ENCODE results near the gene ZNF780B. TPM values are rescaled to one million over a fixed set of nuclear protein-coding genes. Genes with fewer than 3 reads are reported as not detected.
"Not testable (repeated sequence)": the region's sequence is repeated elsewhere in the genome, so short reads cannot be mapped to it uniquely, and the experiment has no call there.

The ZNF780B gene
- total RNA-seq, 3 donors from 2014 or later, result 15.2 to 17.8 (median 17.0) TPM

DNA sequence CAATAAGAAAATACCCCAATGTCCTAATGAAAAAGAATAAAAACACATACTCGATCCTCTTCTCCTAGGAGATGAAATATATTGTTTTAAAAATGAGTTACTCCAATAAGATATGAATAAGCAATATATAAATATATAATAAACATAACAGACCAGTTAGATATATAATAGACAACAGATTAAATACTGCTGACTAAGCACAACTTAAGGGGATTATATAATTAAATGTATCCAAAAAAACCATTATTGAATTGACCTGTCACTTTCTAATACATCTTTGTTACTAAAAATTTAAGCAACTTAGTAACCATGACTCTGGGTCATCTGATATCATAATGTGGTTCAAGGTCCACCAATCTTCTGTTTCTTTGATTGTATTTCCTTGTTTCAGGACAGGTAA, 14.0 kb upstream of the ZNF780B start:
- H3K27me3 Mint-ChIP-seq (ENCODE audit: low read depth), result no peaks in the 10 kb centered on the region

DNA sequence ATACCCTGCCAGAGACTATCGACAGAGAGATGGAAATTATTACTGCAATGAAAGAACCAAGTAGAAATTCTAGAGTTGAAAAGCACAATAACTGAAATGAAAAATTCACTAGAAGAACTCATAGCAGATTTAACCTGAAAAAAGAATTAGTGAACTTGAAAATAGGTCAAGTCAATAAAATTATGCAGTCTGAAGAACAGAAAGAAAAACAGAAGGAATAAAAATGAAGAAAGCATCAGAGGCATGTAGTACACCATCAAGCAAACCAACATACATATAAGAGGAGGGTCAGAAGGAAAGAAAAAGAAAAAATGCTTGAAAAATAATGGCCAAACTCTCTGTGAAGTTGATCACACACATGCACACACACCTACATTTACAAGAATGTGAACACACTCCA, 3.6 kb upstream of the ZNF780B start:
- Mint-ChIP-seq H3K4me1 (ENCODE audit: low read depth) (peaks cover 18% of the 10 kb centered on the region), H3K27me3 (ENCODE audit: low read depth) (peaks cover 4% of the 10 kb centered on the region), H3K9me3 (peaks cover 35% of the 10 kb centered on the region), H3K4me3 (no peak overlapping the region), H3K36me3 (ENCODE audit: insufficient read depth) (peaks cover 4% of the 10 kb centered on the region)
- ATAC-seq (no peak), DNase-seq (no peak)

More for the DNA sequence above, 14.0 kb upstream of the ZNF780B start:
- Mint-ChIP-seq H3K4me3 (no peak overlapping the region), H3K36me3 (ENCODE audit: insufficient read depth) (peaks cover 35% of the 10 kb centered on the region), H3K9me3 (peaks cover 28% of the 10 kb centered on the region), H3K4me1 (ENCODE audit: low read depth) (no peaks in the 10 kb centered on the region)
- DNase-seq (no peak), ATAC-seq (no peak)

DNA sequence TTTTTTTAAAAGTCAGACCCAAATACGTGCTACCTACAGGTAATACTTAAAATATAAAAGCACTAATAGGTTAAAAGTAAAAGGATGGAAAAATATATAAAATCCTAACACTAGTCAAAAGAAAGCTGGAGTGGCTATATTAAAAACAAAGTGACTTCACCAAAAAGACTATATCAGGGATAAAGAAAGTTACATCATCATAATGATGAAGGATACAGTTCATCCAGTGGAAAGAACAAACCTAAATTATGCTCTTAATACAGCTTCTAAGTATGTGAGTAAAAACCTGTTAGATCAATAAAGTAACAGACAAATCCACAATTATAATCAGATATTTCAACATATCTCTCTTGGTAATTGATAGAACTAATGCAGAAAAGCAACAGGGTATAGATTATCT, 1.1 kb upstream of the ZNF780B start:
- Mint-ChIP-seq H3K9me3 (peaks cover 31% of the 10 kb centered on the region), H3K4me1 (ENCODE audit: low read depth) (peaks cover 43% of the 10 kb centered on the region), H3K4me3 (peak overlapping the region; percentile 99), H3K27me3 (ENCODE audit: low read depth) (peaks cover 4% of the 10 kb centered on the region), H3K36me3 (ENCODE audit: insufficient read depth) (peaks cover 21% of the 10 kb centered on the region)
- DNase-seq (no peak), ATAC-seq (no peak)

DNA sequence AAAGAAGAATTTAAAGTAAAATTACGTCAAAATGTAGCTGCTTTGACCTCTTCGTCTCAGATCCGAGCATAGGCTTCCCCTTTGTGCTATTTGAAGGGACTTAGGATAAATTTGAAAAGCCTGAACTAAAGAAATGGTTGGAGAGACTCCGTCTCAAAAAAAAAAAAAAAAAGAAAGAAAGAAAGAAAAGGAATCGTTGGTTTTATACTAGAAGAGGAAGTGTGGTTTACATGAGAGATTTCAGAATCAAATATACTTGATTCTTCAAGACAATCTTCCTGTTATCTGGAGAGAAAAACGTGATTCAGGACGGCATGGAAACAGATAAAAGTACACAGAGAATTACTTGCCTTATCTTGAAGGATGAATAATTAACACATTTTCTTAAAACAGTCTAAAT, 474 bp upstream of the ZNF780B start:
- no peak for DNase-seq
- peak overlapping the region; percentile 99 for H3K4me3 Mint-ChIP-seq
- H3K4me1 Mint-ChIP-seq (ENCODE audit: low read depth), result peaks cover 46% of the 10 kb centered on the region
- peaks cover 22% of the 10 kb centered on the region for H3K36me3 Mint-ChIP-seq (ENCODE audit: insufficient read depth)
- H3K9me3 Mint-ChIP-seq, result peaks cover 28% of the 10 kb centered on the region
- H3K27me3 Mint-ChIP-seq (ENCODE audit: low read depth), result peaks cover 4% of the 10 kb centered on the region
- ATAC-seq, result no peak

DNA sequence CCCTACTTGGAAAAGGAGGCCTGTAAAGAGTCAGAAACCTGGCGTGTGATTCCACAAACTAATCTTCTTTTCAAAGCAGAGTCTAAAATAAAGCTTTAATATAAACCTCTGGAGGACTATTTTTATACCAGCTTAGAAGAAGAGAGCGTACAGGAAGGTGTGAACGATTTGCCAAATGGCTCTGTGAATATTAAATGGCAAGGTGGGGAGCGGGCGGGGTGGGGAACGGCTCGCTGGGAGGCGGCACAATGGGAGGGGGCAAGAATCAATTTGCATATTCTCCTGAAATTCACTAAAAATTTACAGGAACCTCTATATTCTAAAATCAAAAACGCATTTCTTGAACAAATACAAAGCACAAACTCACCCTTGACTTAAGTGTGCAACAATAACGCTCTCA, 982 bp downstream of the ZNF780B start:
- Mint-ChIP-seq H3K4me1 (ENCODE audit: low read depth) (peaks cover 48% of the 10 kb centered on the region), H3K9me3 (peaks cover 22% of the 10 kb centered on the region), H3K27me3 (ENCODE audit: low read depth) (peaks cover 4% of the 10 kb centered on the region), H3K36me3 (ENCODE audit: insufficient read depth) (peaks cover 29% of the 10 kb centered on the region), H3K4me3 (peak overlapping the region; percentile 99)
- DNase-seq (no peak), ATAC-seq (no peak)

DNA sequence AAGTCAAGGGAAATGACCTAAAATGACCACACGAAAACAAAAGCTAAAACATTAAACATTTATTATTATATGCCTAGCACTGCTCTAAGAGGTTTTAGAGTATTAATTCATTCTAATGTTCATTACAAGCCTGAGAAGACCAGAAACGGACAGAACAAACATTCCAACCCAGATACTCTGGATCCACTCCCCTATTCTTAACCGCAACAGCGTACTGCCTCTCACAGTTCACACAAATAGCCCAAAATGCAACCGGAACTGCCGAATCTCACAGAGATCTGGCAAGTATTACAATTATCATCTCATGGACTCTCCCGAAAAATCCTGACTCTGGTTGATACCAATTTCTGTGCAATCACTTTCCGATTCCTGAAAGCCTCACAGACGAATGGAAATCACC, 1.4 kb downstream of the ZNF780B start:
- H3K4me3 Mint-ChIP-seq, result peak overlapping the region; percentile 99
- peaks cover 18% of the 10 kb centered on the region for H3K9me3 Mint-ChIP-seq
- H3K36me3 Mint-ChIP-seq (ENCODE audit: insufficient read depth), result peaks cover 30% of the 10 kb centered on the region
- ATAC-seq, result no peak
- H3K4me1 Mint-ChIP-seq (ENCODE audit: low read depth), result peaks cover 48% of the 10 kb centered on the region
- DNase-seq, result no peak
- peaks cover 1% of the 10 kb centered on the region for H3K27me3 Mint-ChIP-seq (ENCODE audit: low read depth)

DNA sequence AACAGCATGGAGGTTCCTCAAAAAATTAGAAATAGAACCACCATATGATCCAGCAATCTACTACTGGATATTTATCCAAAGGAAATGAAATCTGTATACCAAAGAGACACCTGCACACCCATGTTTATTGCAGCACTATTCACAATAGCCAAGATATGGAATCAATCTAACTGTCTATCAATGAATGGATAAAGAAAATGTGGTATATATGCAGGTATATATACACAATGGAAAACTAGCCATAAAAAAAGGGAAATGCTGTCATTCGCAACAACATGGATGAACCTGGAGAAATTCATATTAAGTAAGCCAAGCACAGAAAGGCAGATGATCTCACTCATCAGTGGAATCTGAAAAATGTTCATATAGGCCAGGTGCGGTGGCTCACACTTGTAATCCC, 2.5 kb downstream of the ZNF780B start:
- peaks cover 48% of the 10 kb centered on the region for H3K4me1 Mint-ChIP-seq (ENCODE audit: low read depth)
- no peak for DNase-seq

DNA sequence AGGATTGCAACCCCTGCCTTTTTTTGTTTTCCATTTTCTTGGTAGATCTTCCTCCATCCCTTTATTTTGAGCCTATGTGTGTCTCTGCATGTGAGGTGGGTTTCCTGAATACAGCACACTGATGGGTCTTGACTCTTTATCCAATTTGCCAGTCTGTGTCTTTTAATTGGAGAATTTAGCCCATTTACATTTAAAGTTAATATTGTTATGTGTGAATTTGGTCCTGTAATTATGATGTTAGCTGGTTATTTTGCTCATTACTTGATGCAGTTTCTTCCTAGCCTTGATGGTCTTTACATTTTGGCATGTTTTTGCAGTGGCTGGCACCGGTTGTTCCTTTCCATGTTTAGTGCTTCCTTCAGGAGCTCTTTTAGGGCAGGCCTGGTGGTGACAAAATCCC, 14.3 kb downstream of the ZNF780B start:
- not testable (repeated sequence) for H3K27me3 Mint-ChIP-seq (ENCODE audit: low read depth); H3K4me1 Mint-ChIP-seq (ENCODE audit: low read depth); DNase-seq; H3K4me3 Mint-ChIP-seq; ATAC-seq
- Mint-ChIP-seq H3K9me3 (peaks cover 35% of the 10 kb centered on the region), H3K36me3 (ENCODE audit: insufficient read depth) (peaks cover 41% of the 10 kb centered on the region)

More for the DNA sequence above, 2.5 kb downstream of the ZNF780B start:
- H3K4me3 Mint-ChIP-seq, result peak overlapping the region; percentile 17
- peaks cover 9% of the 10 kb centered on the region for H3K9me3 Mint-ChIP-seq
- no peaks in the 10 kb centered on the region for H3K27me3 Mint-ChIP-seq (ENCODE audit: low read depth)
- ATAC-seq, result no peak
- peaks cover 36% of the 10 kb centered on the region for H3K36me3 Mint-ChIP-seq (ENCODE audit: insufficient read depth)

DNA sequence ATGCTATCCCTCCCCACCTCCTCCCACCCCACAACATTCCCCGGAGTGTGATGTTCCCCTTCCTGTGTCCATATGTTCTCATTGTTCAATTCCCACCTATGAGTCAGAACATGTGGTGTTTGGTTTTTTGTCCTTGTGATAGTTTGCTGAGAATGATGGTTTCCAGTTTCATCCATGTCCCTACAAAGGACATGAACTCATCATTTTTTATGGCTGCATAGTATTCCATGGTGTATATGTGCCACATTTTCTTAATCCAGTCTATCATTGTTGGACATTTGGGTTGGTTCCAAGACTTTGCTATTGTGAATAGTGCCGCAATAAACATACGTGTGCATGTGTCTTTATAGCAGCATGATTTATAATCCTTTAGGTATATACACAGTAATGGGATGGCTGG, 18.0 kb downstream of the ZNF780B start:
- Mint-ChIP-seq H3K9me3 (peaks cover 40% of the 10 kb centered on the region), H3K36me3 (ENCODE audit: insufficient read depth) (peaks cover 13% of the 10 kb centered on the region)
- H3K27me3 Mint-ChIP-seq (ENCODE audit: low read depth); H3K4me3 Mint-ChIP-seq; H3K4me1 Mint-ChIP-seq (ENCODE audit: low read depth); ATAC-seq; DNase-seq: not testable (repeated sequence)

DNA sequence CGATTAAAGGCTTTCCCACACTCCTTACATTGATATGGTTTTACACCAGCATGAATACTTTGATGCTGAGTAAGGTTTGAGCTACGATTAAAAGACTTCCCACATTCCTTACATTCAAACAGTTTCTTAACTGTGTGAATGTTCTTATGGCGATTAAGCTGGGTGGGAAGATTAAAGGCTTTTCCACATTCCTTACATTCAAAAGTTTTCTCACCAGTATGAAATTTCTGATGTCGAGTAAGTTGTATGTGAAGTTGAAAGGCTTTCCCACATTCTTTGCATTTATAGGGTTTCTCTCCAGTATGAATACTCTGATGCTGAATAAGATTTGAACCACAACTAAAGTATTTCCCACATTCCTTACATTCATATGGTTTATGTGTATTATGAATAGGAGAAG, 20.0 kb downstream of the ZNF780B start:
- H3K36me3 Mint-ChIP-seq (ENCODE audit: insufficient read depth), result peaks cover 6% of the 10 kb centered on the region
- H3K4me1 Mint-ChIP-seq (ENCODE audit: low read depth), result no peaks in the 10 kb centered on the region
- H3K4me3 Mint-ChIP-seq, result no peak overlapping the region
- ATAC-seq, result no peak
- no peak for DNase-seq
- peaks cover 51% of the 10 kb centered on the region for H3K9me3 Mint-ChIP-seq
- no peaks in the 10 kb centered on the region for H3K27me3 Mint-ChIP-seq (ENCODE audit: low read depth)

DNA sequence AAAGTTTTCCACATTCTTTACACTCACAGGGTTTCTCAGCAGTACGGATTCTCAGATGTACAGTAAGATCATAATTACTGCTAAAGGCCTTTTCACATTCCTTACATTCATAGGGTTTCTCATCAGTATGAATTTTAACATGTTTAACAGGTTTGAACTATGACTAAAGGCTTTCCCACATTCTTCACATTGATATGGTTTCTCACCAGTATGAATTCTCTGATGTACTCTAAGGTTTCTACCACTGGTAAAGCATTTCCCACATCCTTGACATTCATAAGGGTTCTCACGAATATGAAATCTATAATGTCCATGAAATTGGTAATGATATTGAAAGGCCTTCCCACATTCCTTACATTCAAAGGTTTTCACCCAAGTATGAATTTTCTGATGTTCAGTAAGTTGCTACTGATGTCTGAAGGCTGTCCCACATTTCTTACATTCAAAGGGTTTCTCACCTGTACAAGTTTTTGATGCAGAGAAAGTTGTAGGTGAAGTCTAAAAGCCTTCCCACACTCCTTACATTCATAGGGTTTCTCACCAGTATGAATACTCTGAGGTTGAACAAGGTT, 22.0 kb downstream of the ZNF780B start:
- Mint-ChIP-seq H3K36me3 (ENCODE audit: insufficient read depth) (peaks cover 6% of the 10 kb centered on the region), H3K4me3 (no peak overlapping the region), H3K4me1 (ENCODE audit: low read depth) (no peaks in the 10 kb centered on the region), H3K27me3 (ENCODE audit: low read depth) (no peaks in the 10 kb centered on the region), H3K9me3 (peaks cover 55% of the 10 kb centered on the region)
- no peak for DNase-seq
- no peak for ATAC-seq

DNA sequence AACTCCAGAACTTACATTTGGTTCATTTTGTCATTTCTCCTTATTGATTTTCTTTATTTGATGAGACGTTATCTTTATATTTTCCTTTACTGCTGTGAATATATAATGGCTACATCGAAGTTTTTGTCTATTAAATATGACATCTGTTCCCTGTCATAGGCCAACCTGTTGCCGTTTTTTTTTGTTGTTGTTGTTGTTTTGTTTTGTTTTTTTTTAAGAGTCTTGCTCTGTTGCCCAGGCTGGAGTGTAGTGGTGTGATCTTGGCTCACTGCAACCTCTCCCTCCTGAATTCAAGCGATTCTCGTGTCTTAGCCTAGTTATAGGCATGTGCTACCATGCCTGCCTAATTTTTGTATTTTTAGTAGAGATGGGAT, 29.4 kb downstream of the ZNF780B start:
- no peaks in the 10 kb centered on the region for H3K4me1 Mint-ChIP-seq (ENCODE audit: low read depth)
- H3K27me3 Mint-ChIP-seq (ENCODE audit: low read depth), result no peaks in the 10 kb centered on the region
- DNase-seq (no peak), ATAC-seq (no peak)
- peaks cover 55% of the 10 kb centered on the region for H3K9me3 Mint-ChIP-seq
- H3K36me3 Mint-ChIP-seq (ENCODE audit: insufficient read depth), result peaks cover 9% of the 10 kb centered on the region
- H3K4me3 Mint-ChIP-seq, result no peak overlapping the region

DNA sequence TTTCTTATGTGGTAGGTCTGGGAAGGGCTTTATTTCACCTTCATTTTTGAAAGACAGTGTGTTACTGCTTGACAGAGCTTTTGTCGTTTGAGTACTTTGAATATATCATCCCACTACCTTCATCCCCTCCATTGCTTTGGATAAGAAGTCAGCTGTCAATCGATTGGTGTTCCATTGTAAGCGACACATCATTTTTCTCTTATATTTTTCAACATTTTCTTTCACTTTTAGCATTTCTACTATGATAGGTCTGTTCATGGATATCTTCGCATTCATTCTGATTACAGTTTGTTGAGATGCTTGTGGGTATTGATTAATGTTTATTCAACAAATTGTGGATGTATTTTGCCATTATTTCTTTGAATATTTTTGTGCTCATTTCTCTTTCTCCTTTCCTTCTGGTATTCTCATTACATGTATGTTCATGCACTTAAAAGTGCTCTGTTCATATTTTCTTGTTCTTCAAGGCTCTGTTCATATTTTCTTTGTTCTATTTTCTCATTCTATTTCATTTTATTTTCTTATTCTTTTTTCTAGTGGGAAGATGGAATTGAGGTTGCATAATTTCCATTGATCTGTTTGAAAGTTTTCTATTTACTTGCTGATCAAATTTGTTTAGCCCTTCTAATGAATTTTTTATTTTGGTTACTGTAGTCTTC, 30.0 kb downstream of the ZNF780B start:
- DNase-seq (no peak), ATAC-seq (no peak)
- Mint-ChIP-seq H3K9me3 (peaks cover 57% of the 10 kb centered on the region), H3K27me3 (ENCODE audit: low read depth) (no peaks in the 10 kb centered on the region), H3K4me1 (ENCODE audit: low read depth) (no peaks in the 10 kb centered on the region), H3K36me3 (ENCODE audit: insufficient read depth) (peaks cover 9% of the 10 kb centered on the region), H3K4me3 (no peak overlapping the region)

DNA sequence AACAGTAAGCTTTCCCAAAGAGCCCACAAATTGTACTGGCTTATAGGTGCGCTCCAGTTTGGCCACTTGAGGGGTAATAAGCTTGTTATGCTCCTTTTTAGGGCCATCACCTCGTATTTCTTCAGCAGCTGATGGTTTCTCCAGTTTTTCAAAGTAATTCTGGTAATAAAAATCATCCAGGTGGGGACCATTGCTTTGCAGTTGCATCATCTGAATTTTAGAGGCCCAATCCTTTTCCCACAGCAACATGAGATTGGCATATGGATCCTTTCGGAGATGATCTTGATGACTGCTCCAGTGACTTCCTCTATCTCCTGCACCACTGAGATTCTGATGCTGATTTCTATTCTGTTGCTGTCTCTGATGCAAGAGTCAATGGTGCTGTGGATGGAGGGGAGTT, 32.1 kb downstream of the ZNF780B start:
- Mint-ChIP-seq H3K36me3 (ENCODE audit: insufficient read depth) (peaks cover 11% of the 10 kb centered on the region), H3K4me1 (ENCODE audit: low read depth) (no peaks in the 10 kb centered on the region), H3K4me3 (no peak overlapping the region), H3K27me3 (ENCODE audit: low read depth) (no peaks in the 10 kb centered on the region), H3K9me3 (peaks cover 57% of the 10 kb centered on the region)
- ATAC-seq, result no peak
- DNase-seq, result no peak

DNA sequence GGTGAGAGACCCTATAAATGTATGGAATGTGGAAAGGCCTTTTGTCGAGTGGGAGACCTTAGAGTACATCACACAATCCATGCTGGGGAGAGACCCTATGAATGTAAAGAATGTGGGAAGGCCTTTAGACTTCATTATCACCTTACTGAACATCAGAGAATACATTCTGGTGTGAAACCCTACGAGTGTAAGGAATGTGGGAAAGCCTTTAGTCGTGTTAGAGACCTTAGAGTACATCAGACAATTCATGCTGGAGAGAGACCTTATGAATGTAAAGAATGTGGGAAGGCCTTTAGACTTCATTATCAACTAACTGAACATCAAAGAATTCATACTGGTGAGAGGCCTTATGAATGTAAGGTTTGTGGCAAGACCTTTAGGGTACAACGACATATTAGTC, 42.0 kb downstream of the ZNF780B start:
- no peak overlapping the region for H3K4me3 Mint-ChIP-seq
- ATAC-seq, result no peak
- peaks cover 49% of the 10 kb centered on the region for H3K9me3 Mint-ChIP-seq
- H3K27me3 Mint-ChIP-seq (ENCODE audit: low read depth), result no peaks in the 10 kb centered on the region
- peaks cover 47% of the 10 kb centered on the region for H3K36me3 Mint-ChIP-seq (ENCODE audit: insufficient read depth)
- no peaks in the 10 kb centered on the region for H3K4me1 Mint-ChIP-seq (ENCODE audit: low read depth)
- DNase-seq, result no peak
